Left hindlimb (tissue), 1 donor: ENCODE data around the gene RAD51B.

ENCODE experiments used
- DNase-seq: peaks from one replicate; pipeline ENCODE4 v3.0.0-alpha.2; 2018

The RAD51B gene

DNA sequence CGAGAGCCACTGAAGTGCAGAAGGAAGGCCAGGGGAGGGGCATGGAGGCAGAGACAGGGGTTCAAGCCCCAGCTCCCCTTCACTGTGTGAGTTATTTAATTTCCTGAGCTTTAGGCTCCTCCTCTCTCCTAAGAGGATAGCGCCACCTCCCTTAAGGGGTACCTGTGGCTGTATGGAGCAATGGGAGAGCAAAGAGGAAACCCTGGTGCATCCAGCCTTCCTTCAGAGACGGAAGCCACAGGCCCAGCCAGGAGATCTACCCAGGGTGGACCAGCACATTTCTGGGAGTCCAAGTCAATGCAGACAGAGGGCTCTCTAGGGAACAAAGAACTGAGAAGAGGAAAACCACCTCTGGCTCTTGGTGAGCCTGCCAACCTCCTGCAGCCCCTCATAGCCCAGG is 883.0 kb downstream of the RAD51B start:
- DNase-seq = no peak

DNA sequence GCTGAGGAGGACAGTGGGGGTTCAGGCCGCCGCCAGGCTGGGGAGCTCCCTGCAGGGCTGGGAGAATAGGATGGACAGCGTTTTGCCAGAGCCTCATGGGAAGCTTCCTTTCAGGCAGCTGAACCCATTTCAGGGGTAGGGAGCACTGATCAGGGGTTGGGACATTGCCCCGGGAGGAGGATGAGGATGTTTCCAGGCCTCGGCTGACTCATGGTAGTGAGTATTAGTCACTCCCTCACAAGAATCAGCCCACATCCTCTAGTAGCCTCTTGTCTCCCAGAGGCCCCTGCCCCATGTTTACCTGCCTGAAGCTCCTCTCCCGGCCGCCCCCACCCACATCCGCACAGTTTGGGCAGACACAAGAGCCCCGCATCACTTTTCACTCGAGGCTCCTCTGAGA is 883.5 kb downstream of the RAD51B start:
- DNase-seq = no peak

GRCh38 chr14:68704736-68705720 is 885.4 kb downstream of the RAD51B start:
- DNase-seq = no peak

GRCh38 chr14:68705741-68706283 is 886.2 kb downstream of the RAD51B start:
- DNase-seq = no peak

DNA sequence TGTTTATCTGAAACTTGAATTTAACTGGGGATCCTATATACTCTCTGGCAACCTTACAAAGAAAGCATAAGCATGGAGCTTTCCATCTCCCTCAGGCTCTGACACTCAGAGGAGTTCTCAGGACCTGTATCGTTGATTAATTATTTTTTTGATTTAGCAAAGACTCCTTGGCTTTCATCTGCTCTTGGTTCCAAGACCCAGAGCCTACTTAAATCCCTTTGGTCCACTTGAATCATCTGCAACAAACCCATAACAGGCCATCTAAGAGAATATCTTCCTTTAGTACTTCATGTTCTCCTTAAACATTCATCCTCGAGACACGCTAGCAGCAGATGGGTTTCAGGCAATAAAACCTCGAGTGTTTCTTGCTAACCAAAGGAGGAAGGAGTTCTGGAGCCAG is 887.9 kb downstream of the RAD51B start:
- DNase-seq = no peak

DNA sequence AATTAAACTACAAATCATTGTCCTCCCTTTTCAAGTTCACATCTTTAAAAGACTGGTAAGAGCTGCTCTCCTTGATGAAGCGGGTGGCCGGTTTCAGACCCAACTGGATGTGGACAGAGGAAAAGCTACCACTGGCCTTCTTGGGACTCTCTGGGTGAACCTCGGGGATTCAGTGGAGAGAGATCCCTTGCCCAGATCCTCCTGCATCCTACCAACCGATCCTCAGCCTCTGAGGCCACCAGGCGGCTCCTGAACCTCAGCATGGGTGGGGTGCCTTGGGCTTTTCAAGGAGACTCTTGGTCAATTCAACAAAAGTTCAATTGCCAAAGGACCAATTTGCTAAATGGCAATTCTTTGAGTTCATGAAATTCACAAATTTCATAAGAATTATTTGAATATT is 888.8 kb downstream of the RAD51B start:
- DNase-seq = no peak

DNA sequence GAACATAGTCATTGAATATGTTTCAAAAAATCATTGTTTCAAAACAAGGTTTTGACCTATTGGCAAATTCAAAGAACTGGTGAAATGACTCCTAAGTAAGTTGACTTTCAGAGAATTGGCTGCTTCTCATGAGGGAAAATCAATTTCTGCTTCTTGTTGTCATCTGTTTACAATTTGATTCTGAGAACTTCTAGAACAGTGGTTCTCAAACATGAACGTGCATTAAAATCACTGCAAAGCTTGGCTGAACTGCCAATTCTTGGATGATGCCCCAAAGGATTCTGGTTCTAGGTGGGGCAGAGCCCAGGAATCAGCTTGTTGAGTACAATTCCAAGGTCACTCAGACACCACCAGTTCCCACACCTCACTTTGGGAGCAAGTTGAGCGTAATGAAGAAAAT is 889.4 kb downstream of the RAD51B start:
- DNase-seq = no peak

- no peak for DNase-seq
These were observed 891.2 kb downstream of the RAD51B start for GRCh38 chr14:68710776-68711175.

- DNase-seq = no peak
These were observed 892.2 kb downstream of the RAD51B start for GRCh38 chr14:68711561-68712309.

DNA sequence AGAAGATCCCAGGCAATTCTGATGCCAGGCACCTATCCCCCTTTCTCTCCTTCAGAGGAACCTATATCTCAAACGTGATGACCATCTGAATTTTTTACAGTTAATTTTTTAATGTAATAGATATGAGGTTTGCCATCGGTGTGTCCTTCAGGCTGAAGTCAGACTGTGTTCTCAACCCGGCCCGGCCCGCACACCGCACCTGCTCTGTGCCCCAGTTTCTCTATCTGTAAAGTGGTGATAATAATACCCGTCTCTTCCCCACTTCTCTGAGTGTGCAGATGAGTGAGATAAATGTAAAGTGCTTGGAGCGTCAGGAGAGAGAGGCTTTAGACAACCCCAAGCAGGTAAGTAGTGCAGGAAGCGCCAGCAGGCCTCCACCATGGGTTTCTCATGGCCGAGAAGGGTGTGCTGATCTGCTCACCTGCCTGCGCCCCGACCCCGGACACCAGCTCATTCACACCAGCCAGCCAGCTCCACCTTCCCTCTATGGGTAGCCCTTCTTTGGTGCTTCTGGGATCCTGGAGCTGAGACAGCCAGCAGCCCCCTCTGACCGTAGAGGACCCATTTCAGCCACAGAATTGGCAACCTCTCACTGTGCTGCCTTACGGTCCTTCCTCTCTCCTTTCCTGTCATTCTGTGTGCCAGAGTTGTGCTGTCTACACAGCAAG is 893.3 kb downstream of the RAD51B start:
- no peak for DNase-seq

GRCh38 chr14:68713782-68714181 is 894.2 kb downstream of the RAD51B start:
- no peak for DNase-seq

- no peak for DNase-seq
These were observed 895.7 kb downstream of the RAD51B start for GRCh38 chr14:68714991-68715924.

GRCh38 chr14:68716698-68717097 is 897.1 kb downstream of the RAD51B start:
- no peak for DNase-seq

- no peak for DNase-seq
These were observed 898.7 kb downstream of the RAD51B start for GRCh38 chr14:68718023-68718990.

DNA sequence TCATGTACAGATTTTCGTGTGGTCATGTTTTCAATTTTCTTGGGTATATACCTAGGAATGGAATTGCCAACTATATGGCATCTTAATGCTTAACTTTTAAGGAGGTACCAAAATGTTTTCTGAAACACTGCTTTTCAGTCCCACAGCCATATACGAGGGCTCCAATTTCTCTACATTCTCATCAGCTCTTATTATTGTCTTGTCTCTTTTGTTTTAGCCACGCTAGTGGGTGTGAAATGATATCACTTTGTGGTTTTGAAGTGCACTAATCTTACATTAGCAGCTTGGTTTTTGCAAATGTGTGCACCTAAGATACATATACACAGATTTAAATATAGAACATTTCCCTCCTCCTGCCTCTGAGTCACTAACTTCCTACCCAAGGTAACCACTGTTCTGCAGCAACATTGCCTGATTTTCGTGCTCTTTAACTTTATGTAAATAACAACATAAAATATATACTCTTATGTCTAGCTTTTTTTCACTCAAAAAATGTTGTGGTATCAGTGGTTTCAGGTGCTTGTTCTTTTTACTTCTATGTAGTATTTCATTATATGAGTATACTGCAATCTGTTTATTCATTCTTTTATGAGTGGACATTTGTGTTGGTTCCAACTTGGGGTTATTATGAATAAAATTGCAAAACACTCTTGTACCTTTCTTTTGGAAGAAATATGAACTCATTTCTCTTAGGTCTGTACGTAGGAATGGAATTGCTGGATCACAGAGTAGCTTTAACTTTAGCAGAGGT is 900.2 kb downstream of the RAD51B start:
- DNase-seq = no peak

DNA sequence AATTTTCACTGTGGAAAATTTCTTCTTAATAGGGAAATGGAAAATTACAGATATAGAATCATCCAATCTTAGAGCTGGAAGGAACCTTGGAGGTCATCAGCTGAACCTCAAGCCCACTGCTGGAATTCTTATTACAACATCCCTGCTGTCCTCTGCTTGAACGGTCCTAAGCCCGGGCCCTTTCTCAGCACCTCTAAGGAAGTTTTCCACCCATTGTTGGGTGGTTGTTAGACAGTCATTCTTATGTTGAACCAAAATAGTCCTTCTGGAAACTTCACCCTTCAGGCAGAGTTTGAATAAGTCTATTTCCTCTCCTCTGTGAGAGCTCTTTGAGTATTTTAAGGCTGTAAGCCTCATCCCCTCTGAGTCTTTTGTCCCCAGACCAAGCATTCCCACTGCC is 902.6 kb downstream of the RAD51B start:
- no peak for DNase-seq

DNA sequence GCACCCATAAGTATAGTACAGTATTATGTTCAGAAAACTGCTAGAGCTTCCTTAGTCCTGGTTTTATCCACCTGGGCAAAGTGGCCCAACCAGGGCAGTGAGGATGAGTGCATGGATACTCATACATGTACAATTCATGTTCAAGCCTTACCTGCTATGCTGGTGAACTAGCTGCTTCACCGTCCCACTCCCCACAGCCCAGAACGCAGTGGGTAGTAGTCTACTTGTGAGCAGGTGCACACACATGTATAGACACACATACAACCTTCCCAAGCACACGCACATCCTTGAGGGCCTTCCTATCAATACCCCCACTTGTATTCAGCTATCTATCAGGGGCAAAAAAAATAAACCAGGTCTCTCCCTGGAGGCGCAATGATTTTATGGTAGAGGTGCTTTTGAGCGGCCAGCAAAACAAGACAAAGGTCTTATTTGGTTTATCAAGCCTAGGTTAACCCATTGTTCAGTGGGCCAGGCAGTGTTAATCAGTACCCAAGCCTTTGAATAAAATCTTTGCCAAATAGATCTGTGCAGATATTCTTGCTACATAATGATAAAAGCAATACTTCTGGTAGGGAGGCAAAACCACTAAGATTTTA is 903.5 kb downstream of the RAD51B start:
- no peak for DNase-seq

- DNase-seq = no peak
These were observed 904.3 kb downstream of the RAD51B start for GRCh38 chr14:68723808-68724268.

DNA sequence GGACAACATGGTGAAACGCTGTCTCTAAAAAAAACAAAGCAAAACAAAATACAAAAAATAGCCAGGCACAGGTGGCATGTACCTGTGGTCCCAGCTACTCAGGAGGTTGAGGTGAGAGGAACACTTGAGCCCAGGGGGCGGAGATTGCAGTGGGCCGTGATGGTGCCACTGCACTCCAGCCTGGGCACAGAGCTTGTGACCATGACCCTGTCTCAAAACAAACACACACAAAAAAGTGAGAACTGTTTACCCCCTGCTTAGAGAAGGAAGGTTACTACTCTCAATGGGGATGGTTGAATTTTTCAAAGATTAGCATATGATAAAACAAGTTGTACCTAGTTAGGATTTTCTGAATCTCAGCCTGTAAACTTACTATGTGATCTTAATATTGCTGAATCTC is 905.3 kb downstream of the RAD51B start:
- DNase-seq = no peak
